ENCODE results near the gene KDELR1.

Gene KDELR1

DNA sequence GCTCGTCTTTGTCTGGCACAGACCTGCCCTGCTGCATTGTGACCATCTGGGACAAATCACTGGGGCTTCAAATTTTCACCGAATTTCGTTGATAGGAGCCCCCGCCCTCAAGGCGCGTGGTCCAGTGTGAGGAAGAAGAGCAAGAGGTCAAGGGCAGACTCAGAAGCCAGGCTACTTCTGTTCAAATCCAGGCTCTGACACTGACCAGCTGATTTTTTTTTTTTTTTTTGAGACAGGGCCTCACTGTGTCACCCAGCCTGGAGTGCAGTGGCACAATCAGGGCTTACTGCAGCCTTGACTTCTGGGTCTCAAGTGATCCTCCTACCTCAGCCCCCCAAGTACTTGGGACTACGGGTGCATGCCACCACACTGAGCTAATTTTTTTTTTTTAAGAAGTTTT is 20.0 kb downstream of the KDELR1 start:
- DNase-seq (ENCODE audit: low read depth in 2 of 2), result no peak

DNA sequence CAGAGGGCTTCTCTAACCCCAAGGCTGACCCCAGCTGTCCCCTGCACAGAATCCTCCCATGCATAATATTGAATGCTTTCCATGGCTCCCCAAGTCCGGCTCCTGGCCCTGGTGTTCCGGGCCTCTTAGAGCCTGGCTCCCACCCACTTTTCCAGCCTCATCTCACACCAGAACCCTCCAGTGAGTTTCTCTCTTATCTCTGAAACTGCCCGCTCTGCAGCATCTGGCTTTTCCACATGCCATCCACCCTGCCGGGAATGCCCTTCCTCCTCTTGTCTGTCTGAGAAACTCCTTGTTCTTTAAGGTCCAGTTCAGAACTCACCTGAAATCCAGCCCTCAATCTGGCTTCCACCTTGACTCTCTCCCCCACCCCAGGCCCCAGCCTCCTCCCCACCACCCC is 20.4 kb downstream of the KDELR1 start:
- DNase-seq (ENCODE audit: low read depth in 2 of 2), result no peak

GRCh38 chr19:48368936-48369335 is 22.4 kb downstream of the KDELR1 start:
- no peak for DNase-seq (ENCODE audit: low read depth in 2 of 2)

- DNase-seq (ENCODE audit: low read depth in 2 of 2), result no peak
Measured at GRCh38 chr19:48367855-48368254, 23.5 kb downstream of the KDELR1 start.

- no peak for DNase-seq (ENCODE audit: low read depth in 2 of 2)
Measured at GRCh38 chr19:48365602-48366001, 25.7 kb downstream of the KDELR1 start.

DNA sequence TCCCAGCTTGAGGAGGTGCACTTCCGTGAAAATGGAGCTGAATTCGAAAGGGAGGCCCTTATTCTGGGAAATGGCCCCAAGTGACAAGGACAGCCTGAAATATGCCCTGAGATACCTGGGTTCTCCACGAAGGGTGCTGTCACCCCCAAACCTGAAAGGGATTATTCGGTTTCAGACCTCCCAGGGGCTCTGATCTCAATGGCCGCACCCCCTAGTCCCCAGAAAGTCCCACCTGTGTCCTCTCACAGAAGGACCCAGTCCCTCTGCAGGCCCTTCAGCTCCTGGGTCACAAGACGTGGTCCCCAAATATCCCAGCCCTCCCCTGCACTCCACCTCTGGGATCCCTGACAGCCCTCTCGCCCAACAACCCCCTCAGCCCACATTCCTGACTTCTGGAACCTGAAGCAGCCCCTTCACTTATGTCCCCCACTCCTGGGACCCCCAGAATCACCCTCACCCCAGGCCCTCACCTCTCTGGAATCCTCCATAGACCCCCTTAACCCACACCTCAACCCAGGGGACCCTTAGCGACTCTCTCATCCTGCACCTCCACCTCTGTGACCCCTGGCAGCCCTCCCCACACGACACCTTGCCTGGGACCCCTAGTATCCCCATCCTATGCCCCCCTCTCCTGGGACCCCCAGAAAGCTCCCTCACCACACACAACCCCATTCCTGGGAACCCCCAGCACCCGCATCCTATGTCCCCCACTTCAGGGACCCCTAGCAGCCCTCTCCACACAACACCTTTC is 26.6 kb downstream of the KDELR1 start:
- DNase-seq (ENCODE audit: low read depth in 2 of 2), result no peak

DNA sequence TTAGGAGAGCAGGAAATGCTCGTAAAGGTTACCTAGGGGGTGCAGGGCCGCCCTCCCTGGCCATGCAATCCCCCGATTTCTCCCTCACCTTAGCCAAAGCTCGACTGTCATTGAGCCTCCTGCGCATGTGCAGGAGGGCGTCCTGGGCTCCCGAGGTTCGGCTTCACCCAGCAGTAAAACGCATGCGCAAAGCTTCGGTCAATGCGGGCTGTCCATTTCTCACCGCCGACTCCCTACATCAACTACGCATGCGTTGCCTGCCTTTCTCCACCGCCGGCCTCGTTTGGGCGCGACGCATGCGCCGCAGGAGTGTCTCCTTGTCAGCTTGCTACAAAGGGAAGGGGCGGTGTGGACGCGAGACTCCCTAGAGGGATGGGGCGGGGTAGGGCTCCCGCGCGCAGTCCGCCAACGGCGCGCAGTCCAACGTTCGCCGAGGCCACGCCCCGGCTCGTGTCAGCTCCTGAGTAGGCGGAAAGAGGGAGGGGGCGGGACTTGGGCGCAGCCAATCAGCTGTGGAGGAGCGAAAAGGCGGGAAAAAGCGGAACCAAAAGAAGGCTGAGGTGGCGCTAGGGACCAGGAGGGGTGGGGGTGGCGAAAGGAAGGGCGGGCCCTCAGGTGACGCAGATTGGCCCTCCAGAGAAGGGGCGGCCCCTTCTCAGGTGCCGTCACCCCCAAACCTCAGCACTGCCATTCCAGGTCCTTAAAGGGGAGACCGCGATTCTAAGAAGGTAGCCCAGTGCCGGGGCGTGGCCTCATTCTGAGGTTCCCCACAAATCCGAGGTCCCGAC is 27.3 kb downstream of the KDELR1 start, which contains the start of the genes SYNGR4 and TMEM143:
Gene SYNGR4 (plus strand): TSS at position 558 of the 788 bp plus-strand sequence. CDS start 1,476 bp downstream, outside the sequence.
Gene TMEM143 (minus strand): TSS at position 131 of the 788 bp plus-strand sequence. CDS start 20 bp downstream, at position 111.
- DNase-seq (ENCODE audit: low read depth in 2 of 2), result peak; percentile 95

DNA sequence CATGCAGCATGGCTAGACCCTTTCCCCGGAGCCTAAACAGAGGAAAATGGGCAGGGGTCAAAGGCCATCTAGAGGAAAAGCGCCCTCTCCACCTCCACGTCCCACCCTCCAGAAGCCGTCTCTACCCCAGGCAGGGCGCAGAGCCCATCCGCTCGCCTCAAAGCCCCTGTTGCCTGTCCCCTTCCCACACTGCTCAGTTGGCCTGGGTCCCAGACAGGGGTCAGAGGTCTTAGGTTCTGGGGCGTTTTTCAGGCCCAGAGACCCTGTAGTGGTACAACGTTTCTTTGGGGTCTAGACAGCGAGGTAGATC is 27.9 kb downstream of the KDELR1 start:
- DNase-seq (ENCODE audit: low read depth in 2 of 2), result no peak

DNA sequence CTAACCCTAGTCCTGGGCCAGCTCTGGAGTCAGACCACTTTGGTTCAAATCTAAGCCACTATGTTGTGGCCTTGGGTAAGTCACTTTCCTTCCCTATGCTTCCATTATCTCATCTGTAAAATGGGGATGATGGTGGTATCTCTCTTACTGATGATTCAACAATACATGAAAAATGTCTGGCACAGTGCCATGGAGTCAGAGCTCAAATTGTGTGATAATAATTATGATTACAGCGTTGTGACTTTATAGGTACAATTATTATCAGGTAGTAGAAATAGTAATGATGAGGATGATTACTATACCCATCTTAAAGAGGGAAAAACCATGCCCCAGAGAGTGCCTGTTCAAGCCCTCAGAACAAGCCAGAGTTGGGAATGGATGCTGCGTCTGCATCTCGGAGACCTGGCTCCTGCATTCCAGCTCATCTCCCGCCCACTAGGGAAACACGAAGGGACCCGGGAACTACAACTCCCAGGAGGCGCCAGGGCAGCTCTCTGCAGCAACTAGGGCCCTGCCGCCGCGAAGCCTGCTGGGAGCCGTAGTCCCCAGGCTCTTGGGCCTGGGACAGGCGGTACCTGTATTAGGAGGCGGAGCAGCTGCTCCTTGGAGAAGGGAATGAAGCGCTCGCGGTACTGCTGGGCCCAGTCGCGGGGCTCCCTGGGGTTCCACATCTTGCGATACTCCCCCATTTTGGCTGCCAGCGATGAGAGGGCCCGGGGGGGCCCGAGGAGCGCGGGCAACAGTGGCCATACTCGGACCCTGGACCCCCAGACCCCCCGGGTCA is 28.4 kb downstream of the KDELR1 start:
- DNase-seq (ENCODE audit: low read depth in 2 of 2), result peak; percentile 78 to 92

GRCh38 chr19:48361912-48362311 is 29.4 kb downstream of the KDELR1 start:
- no peak for DNase-seq (ENCODE audit: low read depth in 2 of 2)

DNA sequence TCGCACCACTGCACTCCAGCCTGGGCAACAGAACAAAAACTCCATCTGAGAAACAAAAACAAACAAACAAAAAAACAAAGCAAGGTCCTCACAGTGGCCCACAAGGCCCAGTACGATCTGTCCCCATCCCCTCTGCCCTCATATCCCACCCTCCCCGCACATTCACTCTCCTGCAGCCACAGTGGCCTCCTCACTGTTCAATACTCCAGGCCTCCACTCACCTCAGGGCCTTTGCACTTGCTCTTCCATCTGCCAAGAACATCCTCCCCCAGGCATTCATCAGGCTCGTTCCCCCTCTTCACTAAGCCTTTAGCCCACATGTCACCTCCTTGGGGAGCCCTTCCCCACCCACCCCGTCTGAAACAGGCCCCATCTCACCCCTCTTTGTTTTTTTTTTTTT is 32.2 kb downstream of the KDELR1 start:
- DNase-seq (ENCODE audit: low read depth in 2 of 2), result no peak

DNA sequence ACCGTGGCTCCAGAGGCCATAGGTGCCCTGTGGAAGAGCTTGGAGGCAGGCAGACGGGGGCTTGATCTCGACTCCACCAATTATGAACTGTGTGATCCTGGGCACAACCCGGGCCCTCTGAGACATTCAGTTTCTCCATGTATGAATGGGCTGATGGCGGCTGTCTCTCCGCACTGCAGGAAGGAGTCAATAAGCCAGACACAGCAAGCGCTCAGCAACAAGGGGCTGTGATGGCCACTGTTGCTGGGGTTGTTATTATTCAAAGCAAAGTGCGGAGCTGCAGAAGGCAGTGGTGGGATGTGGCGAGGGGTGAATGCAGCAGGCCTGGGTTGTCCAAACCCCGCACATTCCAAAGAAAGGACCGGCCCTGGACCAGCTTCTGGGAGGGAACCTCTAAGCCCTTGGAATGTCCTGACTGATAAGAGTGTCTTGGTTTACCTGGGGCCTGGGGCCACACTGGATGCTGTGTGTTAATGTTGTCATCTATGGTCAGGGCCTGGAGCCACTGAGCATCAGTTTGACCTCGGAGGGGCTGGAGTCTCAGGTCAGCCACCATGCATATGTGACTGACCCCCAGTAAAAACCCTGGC is 35.9 kb downstream of the KDELR1 start:
- DNase-seq (ENCODE audit: low read depth in 2 of 2), result no peak

DNA sequence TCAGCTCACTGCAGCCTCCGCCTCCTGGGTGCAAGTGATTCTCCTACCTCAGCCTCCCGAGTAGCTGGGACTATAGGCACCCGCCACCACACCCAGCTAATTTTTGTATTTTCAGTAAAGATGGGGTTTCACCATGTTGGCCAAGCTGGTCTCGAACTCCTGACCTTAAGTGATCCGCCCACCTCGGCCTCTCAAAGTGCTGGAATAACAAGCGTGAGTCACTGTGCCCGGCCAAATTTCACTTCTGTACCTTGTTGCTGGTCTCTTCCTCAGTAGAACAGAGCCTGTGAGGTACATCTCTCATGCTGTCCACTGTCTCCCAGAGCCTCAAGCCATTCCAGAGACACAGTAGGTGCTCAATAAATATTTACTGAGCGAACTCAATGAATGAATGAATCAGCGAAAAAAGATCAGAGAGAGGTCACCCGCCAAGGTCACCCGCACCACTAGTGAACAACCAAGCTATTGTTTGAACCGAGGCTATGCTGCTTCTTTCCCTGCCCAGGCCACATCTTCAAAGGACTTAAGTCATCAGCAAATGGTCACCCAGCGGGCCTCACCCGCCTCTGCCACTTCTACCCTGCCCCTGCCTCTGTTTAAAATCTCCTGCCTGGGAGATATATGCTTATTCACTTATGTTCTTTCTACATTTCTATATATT is 36.9 kb downstream of the KDELR1 start:
- no peak for DNase-seq (ENCODE audit: low read depth in 2 of 2)

DNA sequence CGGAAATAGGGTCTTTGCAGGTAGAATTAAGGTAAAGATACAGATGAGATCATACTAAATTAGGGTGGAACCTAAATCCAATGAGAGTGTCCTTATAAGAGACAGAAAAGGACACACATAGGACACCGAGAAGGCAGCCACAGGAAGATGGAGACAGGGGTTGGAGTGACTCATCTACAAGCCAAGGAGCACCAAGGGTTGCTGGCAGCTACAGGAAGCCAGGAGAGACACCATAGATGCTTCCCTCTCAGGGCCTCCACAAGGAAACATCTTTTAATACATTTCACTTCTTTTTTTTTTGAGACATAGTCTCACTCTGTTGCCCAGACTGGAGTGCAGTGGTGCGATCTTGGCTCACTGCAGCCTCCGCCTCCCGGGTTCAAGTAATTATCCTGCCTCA is 37.7 kb downstream of the KDELR1 start:
- DNase-seq (ENCODE audit: low read depth in 2 of 2), result no peak

DNA sequence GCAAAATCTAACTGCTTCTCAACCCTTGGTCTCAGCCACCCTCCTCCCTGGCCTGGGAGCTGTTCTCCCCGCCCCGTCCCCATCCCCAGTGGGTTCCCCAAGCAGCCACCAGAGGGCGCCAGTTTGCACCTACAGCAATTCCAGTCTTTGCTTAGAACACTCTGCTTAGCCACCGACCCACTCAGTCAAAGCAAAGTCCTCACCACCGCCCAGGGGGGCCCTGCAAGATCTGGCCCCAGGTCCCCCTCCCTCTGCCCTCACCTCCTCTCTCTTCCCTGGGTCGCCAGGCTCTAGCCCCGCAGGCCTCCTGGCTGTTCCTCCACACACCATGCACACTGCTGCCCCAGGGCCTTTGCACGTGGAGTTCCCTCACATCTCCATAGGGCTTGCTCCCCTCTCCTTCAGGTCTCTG is 40.0 kb downstream of the KDELR1 start:
- DNase-seq (ENCODE audit: low read depth in 2 of 2), result peak; percentile 66 to 82

- DNase-seq (ENCODE audit: low read depth in 2 of 2), result no peak
Measured at GRCh38 chr19:48350856-48351255, 40.5 kb downstream of the KDELR1 start.

- no peak for DNase-seq (ENCODE audit: low read depth in 2 of 2)
Measured at GRCh38 chr19:48348737-48349136, 42.6 kb downstream of the KDELR1 start.

DNA sequence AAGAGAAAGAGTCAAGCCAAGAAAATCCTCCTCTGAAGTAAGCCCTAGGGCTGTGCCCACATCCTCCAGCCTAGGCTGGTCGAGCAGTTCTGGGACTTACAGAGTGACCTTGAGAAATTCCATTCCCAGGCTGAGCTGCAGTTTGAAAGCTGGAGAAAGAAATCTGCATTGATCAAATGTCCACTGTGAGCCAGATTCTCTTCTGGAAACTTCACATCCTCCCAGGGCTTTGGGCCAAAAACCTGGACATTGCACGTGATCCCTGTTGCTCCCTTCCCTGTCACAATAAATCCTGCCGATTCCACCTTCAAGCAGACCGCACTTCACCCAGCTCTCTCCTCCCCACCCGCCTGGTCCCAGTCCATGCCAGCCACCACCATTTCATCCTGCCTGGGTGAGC is 43.3 kb downstream of the KDELR1 start:
- DNase-seq (ENCODE audit: low read depth in 2 of 2), result no peak

- DNase-seq (ENCODE audit: low read depth in 2 of 2), result no peak
Measured at GRCh38 chr19:48346191-48346590, 45.2 kb downstream of the KDELR1 start.

DNA sequence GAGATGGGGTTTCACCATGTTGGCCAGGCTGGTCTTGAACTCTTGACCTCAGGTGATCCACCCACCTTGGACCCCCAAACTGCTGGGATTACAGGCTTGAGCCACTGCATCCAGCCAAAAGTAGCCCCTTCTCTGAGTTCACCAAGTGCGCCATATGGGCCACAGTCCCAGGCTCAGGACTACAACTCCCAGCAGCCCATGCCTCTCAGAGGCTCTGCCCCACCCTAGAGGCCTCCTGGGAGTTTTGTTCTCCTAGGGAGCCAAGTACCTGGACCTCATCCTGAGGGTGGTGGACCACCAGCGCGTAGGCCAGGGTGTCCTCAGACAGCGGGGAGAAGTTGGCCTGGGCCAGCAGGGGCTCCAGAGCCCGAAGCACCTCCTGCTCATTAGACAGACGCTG is 46.5 kb downstream of the KDELR1 start:
- DNase-seq (ENCODE audit: low read depth in 2 of 2), result no peak

DNA sequence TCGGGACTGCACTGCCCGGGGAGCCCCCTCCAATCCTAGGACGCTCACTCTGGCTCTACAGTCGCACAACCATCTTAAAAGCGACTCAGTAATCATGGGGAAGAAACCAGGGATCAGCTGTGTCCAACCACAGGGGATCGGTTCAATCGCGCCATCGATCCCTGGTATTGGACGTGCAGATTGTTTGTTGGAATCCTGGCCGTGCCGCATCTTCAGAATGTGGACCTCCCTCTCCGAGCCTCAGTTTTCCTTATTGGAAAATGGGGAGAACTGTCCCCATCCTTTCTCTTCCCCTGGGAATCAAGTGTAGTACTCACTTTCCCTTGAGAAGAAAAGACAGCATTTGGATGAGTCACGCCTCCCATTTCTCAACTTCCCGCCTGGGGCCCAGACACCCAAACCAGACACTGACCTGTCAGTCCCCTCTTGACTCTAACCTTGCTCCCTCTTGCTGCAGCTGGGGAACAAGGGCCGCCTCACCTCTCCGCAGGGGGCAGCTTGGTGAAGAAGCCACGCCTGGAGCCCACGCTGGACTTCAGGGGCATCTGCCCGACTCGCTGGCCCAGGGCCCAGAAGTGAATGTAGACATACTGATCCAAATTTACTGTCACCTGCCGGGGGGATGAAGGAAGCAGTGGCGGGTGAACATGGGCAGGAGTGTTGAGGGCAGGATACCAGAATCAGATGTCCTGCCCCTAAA is 48.4 kb downstream of the KDELR1 start:
- DNase-seq (ENCODE audit: low read depth in 2 of 2), result no peak
